H54 (cell line): ENCODE measurements around the gene PHC3.

ENCODE experiments used
- DNase-seq: peaks from one replicate; pipeline ENCODE4 v3.0.0; 2011; ENCODE audit warnings: low spot score, mixed read lengths; ENCODE audit not compliant: insufficient read length
- FAIRE-seq: peaks from 3 replicates; lab custom pipeline; 2011; peaks lifted over from hg19 to GRCh38; lab: Jason Lieb, UNC
- POLR2A ChIP-seq: IDR thresholded peaks from 2 replicates; pipeline ENCODE4 v1.6.1; 2011; ENCODE audit warnings: low read depth, mild to moderate bottlenecking, low read length

Gene PHC3

GRCh38 chr3:170062769-170063168 is 118.8 kb downstream of the PHC3 start:
- FAIRE-seq (no peak), DNase-seq (no peak)

GRCh38 chr3:170062068-170062467 is 119.5 kb downstream of the PHC3 start:
- TF ChIP-seq POLR2A: no peak
- DNase-seq (no peak), FAIRE-seq (no peak)

More at GRCh38 chr3:170062769-170063168, 118.8 kb downstream of the PHC3 start:
- TF ChIP-seq POLR2A: no peak

DNA sequence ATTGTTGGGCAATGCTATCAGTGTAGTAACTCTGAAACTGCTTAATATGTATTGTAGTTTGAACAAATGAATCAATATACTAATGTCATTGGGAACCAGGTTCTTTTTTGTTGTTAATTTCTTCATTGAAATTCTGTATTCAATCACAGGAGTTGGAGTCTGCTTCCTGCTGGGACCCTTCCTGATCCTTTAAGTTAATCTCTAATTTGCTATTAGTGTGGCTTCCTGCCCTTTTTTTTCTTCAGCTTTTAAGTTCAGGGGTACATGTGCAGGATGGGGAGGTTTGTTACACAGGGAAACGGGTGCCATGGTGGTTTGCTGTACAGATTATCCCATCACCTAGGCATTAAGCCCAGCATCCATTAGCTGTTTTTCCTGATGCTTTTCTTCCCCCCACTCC is 122.1 kb downstream of the PHC3 start:
- FAIRE-seq (no peak), DNase-seq (no peak)
- TF ChIP-seq POLR2A: no peak

GRCh38 chr3:170058127-170058526 is 123.4 kb downstream of the PHC3 start:
- no peak for TF ChIP-seq POLR2A
- DNase-seq: no peak
- FAIRE-seq: no peak

GRCh38 chr3:170057550-170057949 is 124.0 kb downstream of the PHC3 start:
- FAIRE-seq (no peak), DNase-seq (no peak)
- no peak for TF ChIP-seq POLR2A

- no peak for TF ChIP-seq POLR2A
- FAIRE-seq: no peak
- no peak for DNase-seq
Observed at GRCh38 chr3:170056710-170057454, 124.7 kb downstream of the PHC3 start.

- DNase-seq (peak; percentile 47), FAIRE-seq (peak; percentile 72)
- TF ChIP-seq POLR2A: no peak
Observed at GRCh38 chr3:170055209-170055608, 126.3 kb downstream of the PHC3 start.

GRCh38 chr3:170054204-170054603 is 127.3 kb downstream of the PHC3 start:
- no peak for FAIRE-seq
- no peak for DNase-seq
- TF ChIP-seq POLR2A: no peak

DNA sequence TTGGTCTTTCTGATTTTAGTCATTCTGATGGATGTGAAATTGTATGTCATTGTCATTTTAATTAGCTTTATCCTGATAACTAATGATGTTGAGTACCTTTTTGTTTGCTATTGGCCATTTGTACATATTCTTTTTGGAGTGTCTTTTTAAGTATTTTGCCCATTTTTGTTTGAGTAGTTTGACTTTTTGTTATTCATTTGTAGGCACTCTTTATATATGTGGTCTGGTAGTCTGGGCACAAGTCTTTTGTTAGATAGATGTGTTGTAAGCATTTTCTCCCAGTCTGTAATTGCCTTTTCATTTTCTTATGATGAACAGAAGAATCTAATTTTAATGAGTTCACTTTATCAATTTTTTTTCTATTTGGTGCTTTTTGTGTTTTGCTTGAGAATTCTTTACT is 129.1 kb downstream of the PHC3 start:
- DNase-seq (no peak), FAIRE-seq (no peak)
- no peak for TF ChIP-seq POLR2A

DNA sequence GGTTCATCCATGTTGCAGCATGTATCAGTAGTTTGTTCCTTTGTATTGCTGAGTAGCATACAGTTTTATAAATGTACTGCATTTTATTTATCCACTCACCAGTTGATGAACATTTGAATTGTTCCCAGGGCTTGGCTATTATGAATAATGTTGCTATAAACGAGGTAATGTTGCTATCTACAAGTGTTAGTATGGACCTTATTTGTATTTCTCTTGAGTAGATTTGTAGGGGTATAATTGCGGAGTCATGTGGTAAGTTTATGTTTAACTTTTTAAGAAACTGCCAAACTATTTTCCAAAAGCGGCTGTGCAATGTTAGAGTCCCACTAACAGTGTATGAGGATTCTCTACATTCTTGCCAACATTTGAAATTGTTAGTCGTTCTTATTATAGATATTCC is 130.8 kb downstream of the PHC3 start:
- TF ChIP-seq POLR2A: no peak
- DNase-seq (no peak), FAIRE-seq (no peak)

- FAIRE-seq (peak; percentile 100), DNase-seq (peak; percentile 88)
- TF ChIP-seq POLR2A: no peak
Observed at GRCh38 chr3:170049146-170050000, 132.2 kb downstream of the PHC3 start.

DNA sequence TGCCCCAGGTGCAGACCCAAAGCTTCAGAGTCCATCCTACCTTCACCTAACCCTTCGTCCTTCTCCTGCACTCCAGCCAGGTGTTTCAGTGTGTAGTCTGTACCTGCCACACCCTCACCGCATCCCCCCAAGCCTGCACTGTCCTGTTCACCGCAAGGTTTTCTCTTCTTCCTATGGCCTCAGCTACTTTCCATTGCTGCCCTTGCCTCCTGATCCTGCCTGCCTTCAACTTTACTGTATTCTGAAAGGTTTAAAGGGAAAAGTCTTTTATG is 134.5 kb downstream of the PHC3 start:
- no peak for DNase-seq
- no peak for FAIRE-seq
- TF ChIP-seq POLR2A: no peak

- DNase-seq (no peak), FAIRE-seq (no peak)
- no peak for TF ChIP-seq POLR2A
Observed at GRCh38 chr3:170046269-170047132, 135.0 kb downstream of the PHC3 start.

GRCh38 chr3:170044795-170045244 is 136.7 kb downstream of the PHC3 start:
- no peak for DNase-seq
- FAIRE-seq: no peak

More at GRCh38 chr3:170044795-170045244, 136.7 kb downstream of the PHC3 start:
- TF ChIP-seq POLR2A: no peak
